SKM-1 (cell line): ENCODE measurements around the gene MYT1.
"Not testable (repeated sequence)": the region's sequence is repeated elsewhere in the genome, so short reads cannot be mapped to it uniquely, and the experiment has no call there.

Source experiments
- DNase-seq: peaks from one replicate; lab custom pipeline; 2025; ENCODE audit not compliant: unreplicated experiment; lab: John Stamatoyannopoulos, UW

The MYT1 gene

GRCh38 chr20:64228751-64229506, 64.7 kb downstream of the MYT1 start:
- no peak for DNase-seq

- no peak for DNase-seq
Measured at GRCh38 chr20:64229507-64230061, 65.3 kb downstream of the MYT1 start.

- DNase-seq, result no peak
Measured at GRCh38 chr20:64230461-64231145, 66.4 kb downstream of the MYT1 start.

- no peak for DNase-seq
Measured at GRCh38 chr20:64231621-64232550, 67.6 kb downstream of the MYT1 start.

- DNase-seq, result no peak
Measured at GRCh38 chr20:64232794-64233193, 68.5 kb downstream of the MYT1 start.

- DNase-seq, result no peak
Measured at GRCh38 chr20:64233725-64234124, 69.5 kb downstream of the MYT1 start.

GRCh38 chr20:64234291-64234791, 70.1 kb downstream of the MYT1 start:
- no peak for DNase-seq

- DNase-seq, result not testable (repeated sequence)
Measured at GRCh38 chr20:64234921-64235565, 70.8 kb downstream of the MYT1 start.

GRCh38 chr20:64236137-64237088, 72.2 kb downstream of the MYT1 start:
- DNase-seq, result no peak

GRCh38 chr20:64237316-64237715, 73.1 kb downstream of the MYT1 start:
- no peak for DNase-seq

GRCh38 chr20:64238115-64238825, 74.0 kb downstream of the MYT1 start:
- no peak for DNase-seq

GRCh38 chr20:64238851-64239387, 74.7 kb downstream of the MYT1 start:
- no peak for DNase-seq

GRCh38 chr20:64239449-64240242, 75.4 kb downstream of the MYT1 start:
- DNase-seq, result no peak

GRCh38 chr20:64240243-64241015, 76.2 kb downstream of the MYT1 start:
- DNase-seq, result no peak

- DNase-seq, result no peak
Measured at GRCh38 chr20:64241061-64241460, 76.8 kb downstream of the MYT1 start.

GRCh38 chr20:64242003-64242796, 77.9 kb downstream of the MYT1 start:
- no peak for DNase-seq
